GM19395 (cell line): ENCODE measurements around the gene HAUS3.

Experiments
- ATAC-seq: cut with Tn5 transposase; IDR thresholded peaks from one replicate; pipeline ENCODE4 v1.9.1; 2021; ENCODE audit warnings: mild to moderate bottlenecking, moderate library complexity; ENCODE audit not compliant: unreplicated experiment

Gene HAUS3, protein sequence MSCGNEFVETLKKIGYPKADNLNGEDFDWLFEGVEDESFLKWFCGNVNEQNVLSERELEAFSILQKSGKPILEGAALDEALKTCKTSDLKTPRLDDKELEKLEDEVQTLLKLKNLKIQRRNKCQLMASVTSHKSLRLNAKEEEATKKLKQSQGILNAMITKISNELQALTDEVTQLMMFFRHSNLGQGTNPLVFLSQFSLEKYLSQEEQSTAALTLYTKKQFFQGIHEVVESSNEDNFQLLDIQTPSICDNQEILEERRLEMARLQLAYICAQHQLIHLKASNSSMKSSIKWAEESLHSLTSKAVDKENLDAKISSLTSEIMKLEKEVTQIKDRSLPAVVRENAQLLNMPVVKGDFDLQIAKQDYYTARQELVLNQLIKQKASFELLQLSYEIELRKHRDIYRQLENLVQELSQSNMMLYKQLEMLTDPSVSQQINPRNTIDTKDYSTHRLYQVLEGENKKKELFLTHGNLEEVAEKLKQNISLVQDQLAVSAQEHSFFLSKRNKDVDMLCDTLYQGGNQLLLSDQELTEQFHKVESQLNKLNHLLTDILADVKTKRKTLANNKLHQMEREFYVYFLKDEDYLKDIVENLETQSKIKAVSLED

DNA sequence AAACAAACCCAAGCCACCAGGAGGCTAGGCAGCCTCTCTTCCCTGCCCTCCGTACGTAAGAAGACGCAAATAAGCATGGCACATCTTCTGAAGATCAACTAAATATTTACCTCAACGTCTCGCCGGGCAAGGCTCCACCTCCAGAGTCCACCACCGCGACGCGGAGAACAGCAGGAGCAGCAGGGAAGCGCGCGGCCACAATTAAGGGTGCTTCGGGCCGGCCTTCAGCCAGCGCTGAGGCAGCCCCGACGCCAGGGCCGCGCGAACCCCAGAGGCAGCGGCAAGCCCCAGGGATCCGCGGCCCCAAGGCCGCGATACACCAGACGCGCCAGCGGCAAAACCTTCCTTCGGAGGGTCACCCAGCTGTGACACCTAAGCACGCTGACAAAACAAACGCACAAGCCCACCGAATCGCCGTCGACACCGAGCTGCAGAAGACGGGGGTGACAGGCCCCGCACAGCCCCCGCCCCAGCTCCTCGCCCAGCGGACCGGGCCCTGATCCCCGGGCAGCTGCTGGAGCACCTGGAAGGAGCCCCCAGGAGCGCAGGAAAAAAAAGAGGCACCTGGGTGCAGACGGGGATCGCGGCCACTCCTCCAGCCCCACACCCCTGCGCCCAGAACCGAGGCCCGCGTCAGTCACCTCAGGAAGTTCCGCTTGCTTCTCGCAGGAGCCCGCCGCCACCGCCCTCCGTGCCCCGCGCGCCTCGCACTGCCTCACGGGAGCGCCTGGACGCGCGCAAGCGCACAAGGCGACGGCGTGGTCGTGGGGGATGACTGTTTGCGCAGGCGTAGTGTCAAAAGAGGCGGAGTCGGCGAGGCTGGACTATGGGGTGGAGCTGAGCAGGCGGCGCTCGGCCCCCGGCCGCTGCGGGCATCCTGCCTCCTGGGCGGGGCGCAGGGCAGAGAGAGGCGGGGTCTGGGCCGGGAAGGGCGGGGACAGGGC, at the start of gene HAUS3, which contains the start of gene POLN:
Gene HAUS3, minus strand, starts transcription at position 712 of the 944 bp plus-strand sequence. CDS start 1,175 bp downstream, outside the sequence.
Gene POLN, minus strand, starts transcription at position 712 of the 944 bp plus-strand sequence. CDS start 12,890 bp downstream, outside the sequence.
- ATAC-seq = peak; percentile 81

GRCh38 chr4:2290974-2291704, 49.2 kb upstream of the HAUS3 start:
- ATAC-seq = no peak

DNA sequence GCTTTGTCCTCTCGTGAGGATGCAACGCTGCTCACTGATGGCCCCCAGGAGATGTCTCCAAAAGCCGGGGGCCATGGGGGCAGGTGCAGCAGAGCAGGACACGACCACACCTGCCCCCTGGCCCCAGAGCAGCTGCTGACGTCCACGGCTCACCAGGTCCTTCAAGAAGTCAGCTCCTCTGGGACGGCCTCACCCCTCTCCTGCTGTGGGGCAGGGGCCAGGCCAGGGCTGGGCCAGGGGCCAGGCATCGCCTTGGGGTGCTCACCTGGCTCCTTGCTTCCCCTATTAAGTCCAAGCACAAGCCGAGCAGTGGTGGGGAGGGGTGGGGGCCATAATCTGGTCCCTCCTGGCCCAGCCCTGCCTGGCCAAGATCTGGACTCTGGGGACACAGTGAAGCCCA, 48.6 kb upstream of the HAUS3 start:
- ATAC-seq = no peak

GRCh38 chr4:2289955-2290333, 48.0 kb upstream of the HAUS3 start:
- ATAC-seq = no peak

DNA sequence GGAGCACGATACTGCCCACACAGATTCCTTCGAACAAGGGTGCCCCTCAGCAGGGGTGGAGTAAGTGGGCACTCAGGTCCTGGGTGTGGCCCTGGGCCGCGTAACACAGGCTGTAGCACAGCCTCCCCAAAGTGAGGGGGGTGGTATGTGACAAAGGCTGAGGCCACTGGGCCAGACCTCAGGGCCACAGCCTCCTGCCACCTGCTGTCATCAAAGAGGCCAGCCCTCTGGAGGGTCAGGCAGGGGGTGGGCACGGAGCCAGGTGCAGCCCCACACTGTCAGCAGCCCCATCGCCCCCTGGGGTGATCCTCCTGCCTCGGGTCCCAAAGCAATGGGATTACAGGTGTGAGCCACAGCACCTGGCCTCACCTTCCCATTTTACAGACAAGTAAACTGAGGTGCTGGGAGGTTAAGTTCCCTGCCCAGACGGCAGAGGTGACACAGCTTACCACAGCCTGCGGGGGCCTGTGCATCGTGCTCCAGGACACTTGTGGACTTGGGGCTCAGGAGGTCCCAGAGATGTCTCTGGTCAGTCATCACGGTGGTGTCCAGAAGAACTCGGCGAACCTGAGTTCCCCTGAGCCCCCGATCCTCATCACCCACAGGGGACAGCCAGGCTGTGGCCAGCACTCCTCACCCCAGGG, 47.5 kb upstream of the HAUS3 start:
- no peak for ATAC-seq

GRCh38 chr4:2288051-2288541, 46.2 kb upstream of the HAUS3 start:
- ATAC-seq = no peak

DNA sequence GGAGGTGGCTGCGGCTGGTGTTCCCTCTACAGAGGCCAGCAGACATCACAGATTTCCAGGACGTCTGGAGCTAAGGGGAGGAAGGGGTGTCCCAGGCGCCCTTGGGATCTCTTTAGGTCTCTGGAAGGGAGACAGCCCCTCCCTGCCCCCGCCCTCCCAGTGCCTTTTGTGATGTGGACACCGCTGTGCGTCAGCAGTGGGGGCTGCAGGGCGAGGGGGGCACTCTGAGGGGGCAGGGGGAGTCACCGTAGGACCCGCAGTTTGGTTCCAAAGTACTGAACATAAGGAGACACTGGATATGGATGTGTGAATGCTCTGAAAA, 45.6 kb upstream of the HAUS3 start:
- ATAC-seq = no peak

DNA sequence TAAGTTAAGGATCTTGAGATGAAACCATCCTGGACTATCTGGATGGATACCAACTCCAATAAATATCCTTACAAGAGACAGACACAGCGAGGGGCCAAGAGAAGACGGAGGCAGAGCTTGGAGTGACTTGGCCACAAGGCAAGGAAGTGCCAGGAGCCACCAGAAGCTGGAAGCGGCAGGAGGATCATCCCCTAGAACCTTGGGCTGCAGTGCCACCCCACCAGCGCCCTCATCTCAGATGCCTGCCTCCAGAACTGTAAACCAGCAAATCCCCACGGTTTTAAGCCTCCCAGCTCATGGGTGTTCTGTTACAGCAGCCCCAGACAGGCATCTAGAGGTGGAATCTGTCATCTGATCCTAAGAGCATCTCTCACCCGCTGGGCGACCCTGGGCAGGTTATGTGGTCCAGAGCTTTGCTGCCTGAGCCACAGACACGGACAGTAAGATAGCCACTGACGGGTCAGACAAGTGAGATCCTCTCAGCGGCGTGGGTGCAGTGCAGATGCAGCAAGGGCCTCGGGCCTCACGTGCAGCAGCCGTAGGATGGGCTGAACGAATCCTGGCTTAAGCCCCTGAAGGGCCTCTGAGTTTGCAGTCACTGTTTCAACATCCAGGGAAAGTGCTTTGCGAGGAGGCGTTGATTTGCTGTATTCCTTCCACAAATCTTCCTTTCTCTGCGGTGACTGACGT, 45.1 kb upstream of the HAUS3 start:
- ATAC-seq = no peak

DNA sequence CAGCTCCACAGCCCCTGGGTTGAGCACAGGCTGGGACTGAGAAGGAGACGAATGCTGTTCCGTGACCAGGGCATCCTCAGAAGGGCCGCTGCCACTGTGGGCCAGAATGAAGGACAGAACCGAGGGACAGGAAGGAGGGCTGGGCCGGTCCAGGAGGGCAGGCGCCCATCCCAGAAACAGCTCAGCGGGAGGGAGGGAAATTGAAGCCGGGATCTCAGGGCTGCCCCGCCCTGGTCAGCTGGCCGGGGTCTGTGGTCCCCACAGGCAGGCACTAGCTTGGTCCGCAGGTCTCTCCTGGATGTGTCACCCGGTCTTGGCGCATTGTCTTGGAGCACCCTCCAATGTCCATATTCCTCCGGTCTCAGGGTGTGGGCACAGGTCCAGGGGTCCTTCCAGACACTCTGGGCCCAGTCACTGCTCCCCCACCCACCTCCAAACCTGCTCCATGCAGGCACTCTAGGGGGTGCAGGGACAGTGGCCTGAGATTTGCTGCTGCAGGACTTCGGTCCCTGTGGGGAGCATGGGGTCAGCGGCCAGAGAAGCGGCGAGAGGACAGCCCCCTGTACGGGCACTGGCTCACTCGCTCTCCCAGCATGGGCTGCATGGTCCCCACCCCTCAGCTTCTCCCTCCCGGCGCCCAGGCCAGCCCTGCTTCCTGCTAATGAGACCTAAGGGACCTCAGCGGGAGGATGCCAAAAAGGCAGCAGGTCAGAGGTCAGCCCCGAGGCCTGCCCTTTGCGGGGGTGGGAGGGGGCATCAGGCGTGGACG, 43.9 kb upstream of the HAUS3 start:
- ATAC-seq = no peak

GRCh38 chr4:2284934-2285612, 43.2 kb upstream of the HAUS3 start:
- no peak for ATAC-seq

DNA sequence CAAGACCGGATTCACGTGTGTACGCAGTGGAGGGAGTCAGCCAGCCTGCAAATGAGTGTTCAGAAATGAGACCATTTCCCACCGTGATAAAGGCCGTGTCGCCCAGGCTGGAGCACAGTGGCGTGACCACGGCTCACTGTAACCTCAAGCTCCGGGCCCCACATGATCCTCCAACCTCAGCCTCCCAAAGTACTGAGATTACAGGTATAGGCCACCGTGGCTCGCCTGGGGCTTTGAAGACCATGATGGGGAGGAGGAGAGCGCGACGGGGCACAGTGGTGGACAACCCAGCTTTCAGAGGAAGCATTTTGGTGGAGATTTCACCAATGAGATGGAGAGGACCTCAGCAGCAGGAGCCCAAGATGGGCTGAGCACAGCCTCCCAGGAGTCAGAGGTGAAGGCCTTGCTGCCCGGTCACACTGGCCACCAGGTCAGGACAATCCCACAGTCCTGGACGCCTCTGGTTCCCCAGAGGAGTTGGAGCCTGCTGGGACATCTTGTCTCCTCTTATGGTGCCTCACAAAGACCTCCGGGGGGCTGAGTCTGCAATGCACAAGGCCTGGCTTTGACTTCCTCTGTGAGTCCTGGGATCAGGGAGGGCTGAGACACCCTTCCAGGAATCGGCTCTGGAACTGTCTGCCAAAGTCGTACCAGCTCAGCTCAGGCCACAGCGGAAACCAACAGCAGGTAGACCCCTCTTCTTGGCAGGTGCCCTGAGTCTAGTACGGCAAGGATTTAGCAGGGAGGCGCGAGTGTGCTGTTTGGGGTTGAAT, 42.4 kb upstream of the HAUS3 start:
- ATAC-seq = no peak

GRCh38 chr4:2283199-2283711, 41.3 kb upstream of the HAUS3 start:
- no peak for ATAC-seq

DNA sequence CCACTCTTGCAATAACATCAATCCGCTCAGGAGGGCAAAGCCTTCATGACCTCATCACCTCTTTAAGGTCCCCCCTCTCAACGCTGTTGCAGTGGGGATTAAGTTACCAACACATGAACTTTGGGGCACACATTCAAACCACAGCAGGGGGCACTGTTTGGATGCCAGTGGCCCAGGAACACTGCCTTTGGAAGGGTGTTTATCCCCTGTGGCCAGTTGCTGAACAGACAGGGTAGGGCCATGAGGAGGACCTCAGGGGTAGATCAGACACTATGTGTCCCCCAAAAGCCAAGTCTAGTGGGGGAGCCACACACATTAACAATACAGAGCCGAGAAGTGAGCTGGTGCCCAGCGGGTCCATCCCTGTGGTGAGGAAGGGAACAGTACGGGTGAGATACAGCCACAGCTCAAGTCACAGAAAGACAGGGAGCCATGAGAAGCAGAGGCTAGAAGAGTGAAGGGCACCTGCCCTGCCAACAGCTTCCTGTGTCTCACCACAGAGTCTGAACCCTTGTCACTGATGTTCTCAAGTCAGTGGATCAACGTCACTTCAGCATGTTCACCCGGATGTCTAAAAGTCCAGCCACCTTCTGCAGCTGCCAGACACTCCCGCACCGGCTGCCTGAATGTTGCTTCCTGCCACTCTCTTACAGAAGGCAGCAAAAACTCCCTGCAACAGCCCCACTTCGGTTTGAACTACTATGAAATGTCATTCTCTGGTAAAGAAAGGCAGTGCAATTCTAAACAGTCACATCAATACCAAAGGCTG, 39.8 kb upstream of the HAUS3 start:
- peak; percentile 92 for ATAC-seq

GRCh38 chr4:2280531-2281300, 38.8 kb upstream of the HAUS3 start:
- no peak for ATAC-seq

DNA sequence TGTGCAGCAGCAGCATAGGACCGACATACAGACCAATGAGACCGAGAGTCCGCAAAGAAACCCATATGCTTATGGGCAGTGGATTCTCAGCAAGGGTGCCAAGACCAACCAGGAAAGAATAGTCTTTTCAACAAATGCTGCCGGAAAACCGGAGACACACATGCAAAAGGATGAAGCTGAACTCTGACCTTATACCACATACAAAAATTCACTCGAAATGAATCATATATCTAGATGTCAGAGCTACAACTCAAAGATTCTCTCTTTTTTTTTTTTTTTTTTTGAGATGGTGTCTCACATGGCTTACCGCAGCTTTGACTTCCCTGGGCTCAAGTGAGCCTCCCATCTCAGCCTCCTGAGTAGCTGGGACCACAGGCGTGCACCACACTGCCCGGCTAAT, 36.0 kb upstream of the HAUS3 start:
- no peak for ATAC-seq
